HL-60/S4 treated with retinoic acid at 250 ng/mL for 4 days and 3 days (cell line): ENCODE results near the gene QARS1.

Experiments used
- in situ Hi-C: fragments of 300-500 bp; cut with MboI; formaldehyde crosslinking; loops from 2 replicates; pipeline ENCODE4 v1.7.0; 2022; ENCODE audit warnings: low sequenced_read_pairs

The QARS1 gene

DNA sequence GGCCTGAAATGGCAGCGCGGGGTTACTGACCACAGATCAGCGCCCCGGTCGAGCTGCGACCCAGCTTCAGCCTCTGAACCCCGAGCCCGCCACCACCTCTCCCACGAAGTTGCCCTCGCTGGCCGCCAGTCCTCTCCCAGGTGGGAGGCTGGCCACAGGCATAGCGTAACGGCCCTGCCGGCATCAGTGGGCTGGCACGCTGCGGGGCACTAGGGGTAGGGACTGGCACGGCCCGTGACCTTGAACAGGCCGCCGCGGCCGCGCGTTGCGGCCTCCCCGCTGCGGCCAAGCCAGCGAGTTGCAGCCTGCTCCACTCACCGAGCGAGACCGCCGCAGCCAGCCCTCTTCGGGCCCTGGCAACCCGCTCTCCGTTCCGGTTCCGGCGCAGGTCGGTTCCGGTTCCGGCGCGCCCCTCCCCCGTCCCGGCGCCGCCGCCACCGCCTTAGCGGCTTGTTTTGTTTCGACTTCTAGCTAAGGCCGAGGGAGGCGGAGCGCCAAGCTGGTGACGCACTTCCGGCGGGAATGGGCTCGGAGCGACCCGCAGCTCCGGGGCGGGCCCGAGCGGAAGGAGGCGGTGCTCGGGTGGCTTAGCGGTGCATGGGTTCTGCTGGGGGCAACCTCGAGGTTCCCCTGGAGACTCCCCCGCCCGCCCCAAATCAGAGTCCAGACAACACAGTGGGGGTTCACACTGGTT, 16.0 kb upstream of the QARS1 start, which contains the start of gene USP19:
Gene USP19 (minus strand): TSS at position 386 of the 694 bp plus-strand sequence. CDS start 1,678 bp downstream, outside the sequence.
- in situ Hi-C loops: no loop called here

DNA sequence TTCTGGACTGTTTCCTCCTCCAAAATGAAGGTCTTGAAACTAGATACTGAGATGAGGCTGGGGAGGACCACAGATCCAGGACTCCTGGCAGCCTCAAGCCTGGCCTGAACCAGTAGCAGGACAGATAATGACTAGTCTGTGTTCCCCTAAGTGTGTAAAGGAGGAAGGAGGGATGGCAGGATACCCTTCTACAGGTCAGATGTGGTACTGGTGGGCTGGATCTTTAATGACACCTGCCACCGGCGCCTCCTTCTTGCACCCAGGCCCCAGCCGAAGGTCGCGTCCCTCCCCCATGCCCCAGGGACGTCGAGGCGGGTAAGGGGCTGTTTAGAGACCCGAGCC, 15.5 kb upstream of the QARS1 start:
- in situ Hi-C loops: no loop called here

DNA sequence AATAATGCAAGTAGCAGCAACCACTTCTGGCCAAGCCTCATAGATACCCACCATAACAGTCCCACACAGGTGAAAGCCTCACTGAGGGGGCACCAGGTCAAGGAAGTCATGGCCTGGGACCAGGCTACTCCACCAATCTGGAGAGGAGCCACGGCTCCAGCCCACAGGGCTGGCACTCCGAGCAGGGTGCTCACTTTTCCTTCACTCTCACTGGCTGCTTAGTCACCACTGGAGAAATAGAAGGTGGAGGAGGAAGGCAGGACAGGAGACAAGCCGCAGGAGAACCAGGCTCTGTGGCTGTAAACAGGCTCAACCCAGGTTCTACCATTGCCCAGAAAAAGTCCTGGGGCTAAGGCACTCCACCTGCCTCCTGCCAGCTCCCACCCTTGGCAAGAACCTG, 14.9 kb upstream of the QARS1 start:
- in situ Hi-C loops: no loop called here

DNA sequence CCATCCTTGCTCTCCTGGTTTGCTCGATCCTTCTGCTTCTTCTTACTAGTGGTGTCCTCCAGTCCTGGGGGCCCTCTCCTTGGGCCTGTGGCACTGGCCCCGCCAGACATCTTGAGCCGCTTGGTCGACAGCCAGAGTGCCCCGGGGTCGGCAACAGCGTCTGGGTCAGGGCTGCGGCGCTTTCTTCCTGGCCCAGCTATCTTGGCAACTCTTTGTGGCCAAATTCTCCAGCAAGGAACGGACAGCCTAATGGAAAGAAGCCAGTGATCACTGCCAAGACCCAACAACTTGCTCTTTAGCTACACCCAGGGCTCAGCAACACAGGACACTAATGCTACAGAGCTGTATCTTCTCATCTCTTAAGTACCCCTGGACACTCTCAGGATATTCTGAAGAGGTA, 14.5 kb upstream of the QARS1 start:
- in situ Hi-C loops: no loop called here

DNA sequence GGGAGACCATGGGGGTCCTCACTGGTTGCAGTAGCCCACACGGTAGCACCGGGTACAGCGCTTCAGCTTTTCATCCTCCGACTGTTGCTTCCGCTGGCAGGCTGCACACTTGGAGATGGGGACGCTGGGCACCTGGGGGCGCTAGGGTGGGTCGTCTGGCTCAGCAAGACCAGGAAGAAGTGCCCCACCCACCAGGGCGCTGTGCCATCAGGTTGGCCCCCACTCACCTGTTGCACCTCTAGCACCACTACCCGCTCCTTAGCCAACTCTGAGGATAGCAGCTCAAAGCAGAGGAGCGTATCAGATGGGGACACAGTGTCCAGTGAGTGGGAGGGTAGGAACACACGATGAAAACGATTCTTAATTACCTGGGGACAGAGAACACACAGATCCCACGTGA, 7.7 kb upstream of the QARS1 start:
- in situ Hi-C loops: no loop called here

DNA sequence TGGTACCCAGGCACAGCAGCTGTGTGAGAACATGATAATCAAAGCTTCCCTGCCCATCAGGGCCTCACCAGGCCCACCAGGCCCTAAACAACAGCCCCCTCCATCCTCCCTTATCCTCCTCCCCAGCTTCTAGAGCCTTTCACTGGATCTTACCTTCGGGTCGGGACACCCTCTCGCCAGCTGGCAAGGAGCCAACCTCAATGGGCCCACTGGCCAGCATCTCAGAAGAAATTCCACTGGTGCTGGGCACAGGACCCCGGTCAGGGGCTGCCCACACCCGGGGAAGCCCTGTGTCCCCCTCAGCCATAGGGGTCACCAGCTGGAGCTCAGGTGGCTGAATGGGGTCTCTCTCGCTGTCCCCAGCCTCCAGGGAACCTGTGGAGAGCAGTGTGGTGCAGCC, 6.8 kb upstream of the QARS1 start:
- in situ Hi-C loops: no loop called here

DNA sequence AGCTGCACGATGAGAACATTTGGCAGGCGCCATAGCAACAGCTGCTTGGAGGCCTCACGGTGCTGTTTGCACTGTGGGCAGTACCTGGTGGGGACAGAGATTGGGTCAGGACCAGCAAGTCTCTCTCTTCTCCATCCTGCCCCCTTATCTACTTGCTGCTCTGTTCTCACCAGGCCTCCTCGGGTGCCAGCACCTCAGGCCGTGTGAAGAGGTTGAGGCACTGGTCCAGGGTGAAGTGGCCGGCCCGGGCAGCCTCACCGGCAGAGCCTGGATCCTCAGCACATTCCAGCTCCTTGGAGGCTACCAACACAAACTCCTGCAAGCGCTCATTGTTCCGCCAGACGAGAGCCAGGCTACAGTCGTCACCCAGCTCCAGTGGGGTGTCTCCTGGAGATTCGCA, 6.2 kb upstream of the QARS1 start:
- in situ Hi-C loops: no loop called here

DNA sequence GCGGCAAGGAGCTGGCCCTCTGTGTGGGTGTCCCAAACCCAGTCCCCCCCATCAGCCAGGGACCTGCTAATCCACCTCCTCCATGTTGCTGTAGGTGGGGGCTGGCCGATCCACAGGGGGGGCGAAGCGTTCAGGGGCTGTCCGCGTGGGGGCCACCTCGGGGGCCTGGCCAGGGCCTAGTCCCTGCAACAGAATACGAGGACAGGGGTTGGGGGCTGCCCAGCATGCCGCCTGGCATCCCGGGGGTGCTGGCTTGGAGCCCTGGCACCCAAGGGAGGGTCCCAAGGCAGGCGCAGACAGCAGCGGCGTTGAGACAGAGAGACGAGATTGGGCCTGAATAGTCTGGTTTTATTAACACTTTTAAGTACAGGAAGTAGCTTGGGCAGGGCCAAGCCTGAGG, 3.8 kb upstream of the QARS1 start:
- in situ Hi-C loops: no loop called here

DNA sequence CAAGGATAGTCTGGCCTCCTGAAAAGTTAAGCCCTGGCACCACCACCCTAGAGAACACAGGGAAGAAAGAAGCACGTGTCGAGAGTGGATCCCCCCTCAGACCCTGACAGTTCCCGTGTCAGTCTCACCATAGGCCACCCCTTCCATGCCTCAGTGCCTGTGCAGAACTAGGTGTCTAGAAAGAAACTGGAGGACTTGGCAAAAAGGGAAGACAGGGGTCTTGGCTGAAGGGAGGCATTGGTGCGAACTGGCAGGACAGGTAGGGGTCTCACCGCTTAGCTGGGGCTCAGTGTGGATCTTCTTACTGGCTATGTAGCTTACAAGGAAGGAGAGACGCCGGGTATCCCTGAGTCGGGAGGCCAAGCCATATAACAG, 518 bp downstream of the QARS1 start:
- in situ Hi-C loops: no loop called here

DNA sequence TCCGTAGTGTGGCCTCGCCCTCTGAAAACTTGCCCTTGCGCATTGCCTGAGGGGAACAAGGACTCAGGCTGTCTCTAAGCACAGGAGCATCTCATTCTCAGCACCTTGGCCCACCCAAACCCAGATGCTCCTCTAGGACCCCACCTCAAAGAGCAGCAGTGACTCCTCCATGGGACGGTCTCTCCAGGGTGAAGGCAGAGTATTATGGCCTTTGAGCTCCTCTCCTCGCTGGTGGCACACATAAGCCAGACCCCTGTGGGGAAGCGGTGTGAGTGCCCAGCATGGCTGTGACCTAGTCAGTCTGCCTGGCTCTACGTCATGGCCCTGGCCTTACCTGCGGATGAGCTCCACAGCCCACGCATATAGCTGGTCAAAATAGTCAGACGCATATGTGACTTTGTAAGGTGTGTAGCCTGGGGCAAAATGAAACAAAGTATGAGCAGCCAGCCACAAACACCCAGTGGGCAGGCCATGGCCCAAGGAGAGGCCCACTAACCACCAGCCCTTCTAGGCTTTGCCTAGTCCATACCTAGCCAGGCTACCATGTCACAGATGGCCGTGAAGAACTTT, 4.4 kb downstream of the QARS1 start:
- in situ Hi-C loops: no loop called here

DNA sequence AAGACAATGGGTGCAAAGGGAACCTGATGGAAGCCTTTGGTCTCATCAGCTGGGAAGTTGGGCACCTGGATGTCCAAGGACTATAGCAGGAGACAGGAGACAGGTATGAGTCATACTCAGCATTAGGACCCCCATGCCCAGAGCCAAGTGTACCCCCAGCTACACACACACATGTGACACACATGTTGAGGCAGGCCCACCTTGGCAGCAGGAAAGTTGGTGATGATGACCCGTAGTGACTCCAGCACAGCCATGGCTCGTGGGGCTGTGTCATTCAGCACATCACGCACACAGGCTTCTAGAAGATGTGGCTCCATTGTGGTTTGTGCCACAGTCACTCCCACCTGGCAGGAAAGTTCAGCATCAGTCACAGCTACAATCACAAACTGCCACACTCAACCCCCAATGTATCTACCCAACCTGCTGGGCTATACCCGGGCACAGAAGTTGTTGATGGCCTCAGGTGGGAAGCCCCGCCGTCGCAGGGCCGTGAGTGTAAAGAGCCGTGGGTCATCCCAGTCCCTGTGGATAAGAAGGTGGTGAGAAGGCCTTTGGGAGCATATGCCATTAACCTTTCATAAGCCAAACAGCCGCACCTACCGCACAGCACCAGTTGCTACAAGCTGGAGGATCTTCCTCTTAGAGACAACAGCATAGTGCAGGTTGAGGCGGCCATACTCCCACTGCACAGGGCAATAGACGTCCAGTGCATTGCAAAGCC, 5.5 kb downstream of the QARS1 start:
- in situ Hi-C loops: no loop called here

DNA sequence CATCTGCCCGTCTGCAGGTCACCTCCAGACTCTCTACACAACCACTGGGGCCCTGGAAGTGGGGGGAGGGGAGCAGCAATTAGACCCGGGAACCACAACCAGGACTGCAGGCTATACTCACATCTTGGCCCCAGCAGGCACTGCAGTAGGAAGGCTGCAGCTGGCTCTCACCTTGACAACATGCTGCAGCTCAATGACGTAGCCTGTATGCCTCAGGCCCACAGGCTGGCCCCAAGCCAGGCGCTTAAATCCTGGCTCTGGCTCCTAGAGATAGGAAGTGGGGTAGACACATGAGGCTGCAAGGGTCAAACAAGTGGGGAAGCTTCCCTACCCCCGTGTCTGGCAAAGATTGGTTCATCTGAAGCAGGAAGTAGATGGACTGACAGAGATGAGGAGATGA, 6.1 kb downstream of the QARS1 start:
- in situ Hi-C loops: no loop called here

DNA sequence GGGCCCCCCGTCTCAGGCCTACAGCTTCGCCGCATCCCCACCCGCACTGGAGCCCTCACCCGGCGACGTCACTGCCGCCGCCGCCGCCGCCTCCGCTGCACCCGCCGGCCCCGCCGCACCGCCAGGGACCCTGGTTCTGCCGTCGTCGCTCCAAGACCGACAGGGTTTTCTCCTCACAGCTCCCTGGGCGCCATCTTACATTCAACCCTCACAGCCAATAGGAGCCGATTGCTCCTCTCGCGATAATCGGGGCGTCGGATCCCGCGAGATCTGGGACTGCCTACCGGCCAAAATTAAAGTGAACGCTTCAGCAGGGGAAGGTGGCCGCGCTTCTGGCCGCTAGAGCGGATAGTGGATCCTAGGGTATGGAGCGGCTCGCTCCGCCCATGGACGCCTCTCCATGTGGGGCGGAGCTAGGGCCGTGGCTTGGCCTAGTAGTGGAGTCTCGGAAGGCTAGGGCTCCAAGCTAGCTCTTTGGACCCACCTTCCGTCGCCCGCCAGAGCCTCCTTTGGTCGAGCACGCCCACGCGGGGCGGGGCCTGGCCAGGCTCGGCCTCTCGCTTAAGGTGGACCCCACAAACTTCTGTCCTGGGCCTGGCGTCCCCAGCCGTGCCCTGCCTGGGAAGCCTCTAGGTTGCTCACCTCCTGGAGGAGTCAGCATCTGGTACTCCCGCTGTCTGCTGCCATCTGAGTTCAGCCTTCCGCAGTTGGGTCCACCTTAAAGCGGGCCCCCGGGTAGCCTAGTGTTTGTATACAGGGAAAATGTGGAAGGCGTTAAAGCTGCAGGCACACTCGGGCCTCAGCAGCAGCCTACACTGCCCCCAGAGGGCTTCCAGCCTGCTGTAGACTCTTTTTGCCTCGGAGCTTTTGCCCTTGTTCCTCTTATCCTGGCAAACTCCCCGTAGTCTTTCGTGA, 10.4 kb downstream of the QARS1 start, which contains the start of gene QRICH1:
Gene QRICH1 (minus strand): TSS at position 219 of the 915 bp plus-strand sequence. CDS start 17,054 bp downstream, outside the sequence.
- in situ Hi-C loops: no loop called here

DNA sequence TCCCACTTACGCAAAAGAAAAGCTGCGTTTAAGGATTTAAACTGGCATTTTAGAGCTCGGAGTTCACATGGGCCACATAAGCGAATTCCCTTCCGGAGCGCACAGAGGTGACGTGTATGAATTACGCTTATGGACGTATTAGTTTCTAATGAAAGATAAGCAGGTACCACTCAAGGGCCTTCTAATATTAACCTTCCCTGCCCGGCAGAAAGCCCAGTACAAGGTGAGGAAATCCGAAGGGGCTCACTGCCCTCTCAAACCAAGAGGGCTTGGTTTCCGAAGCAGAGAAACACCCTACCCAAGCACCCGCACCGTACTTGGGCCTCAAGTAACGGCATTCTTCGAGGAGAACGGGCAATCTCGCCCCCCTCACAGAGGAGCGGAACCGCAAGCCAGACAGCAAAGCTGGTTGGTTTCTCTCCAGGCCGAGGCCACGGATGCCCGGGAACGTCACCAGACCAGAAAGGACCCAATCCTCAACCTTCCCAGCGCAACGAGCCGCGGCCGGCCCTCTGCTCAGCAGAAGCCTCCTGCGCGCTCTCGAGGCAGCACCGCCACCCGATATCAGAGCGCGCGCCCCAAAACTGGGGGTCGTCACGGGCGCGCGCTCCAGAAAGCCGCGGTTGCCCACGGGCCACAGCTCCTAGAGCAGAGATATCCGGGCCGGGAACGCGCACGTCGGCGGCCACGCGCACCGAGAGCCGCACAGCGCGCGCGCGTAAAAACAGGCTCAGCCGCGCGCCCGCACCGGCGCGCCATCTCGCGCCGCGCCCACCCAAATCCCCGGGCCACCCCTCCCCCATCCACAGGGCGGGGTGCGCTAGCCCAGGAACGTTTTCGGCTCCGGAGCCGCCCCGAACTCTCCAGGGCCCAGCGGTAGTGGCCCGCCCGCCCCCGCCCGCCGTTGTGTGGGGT, 11.4 kb downstream of the QARS1 start:
- in situ Hi-C loops: no loop called here

DNA sequence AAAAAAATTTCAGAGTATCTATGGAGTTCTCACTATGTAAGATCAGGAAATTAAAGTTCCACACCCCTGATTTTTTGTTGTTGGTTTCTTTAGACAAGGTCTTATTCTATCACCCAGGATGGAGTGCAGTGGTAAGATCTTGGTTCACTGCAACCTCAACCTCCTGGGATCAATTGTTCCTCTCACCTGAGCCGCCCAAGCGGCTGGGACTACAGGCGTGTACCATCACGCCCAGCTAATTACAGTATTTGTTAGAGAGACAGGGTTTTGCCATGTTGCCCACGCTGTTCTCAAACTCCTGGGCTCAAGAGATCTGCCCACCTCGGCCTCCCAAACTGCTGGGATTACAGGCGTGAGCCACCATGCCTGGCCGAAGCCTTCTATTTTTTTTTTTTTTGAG, 23.1 kb downstream of the QARS1 start:
- in situ Hi-C loops: no loop called here

DNA sequence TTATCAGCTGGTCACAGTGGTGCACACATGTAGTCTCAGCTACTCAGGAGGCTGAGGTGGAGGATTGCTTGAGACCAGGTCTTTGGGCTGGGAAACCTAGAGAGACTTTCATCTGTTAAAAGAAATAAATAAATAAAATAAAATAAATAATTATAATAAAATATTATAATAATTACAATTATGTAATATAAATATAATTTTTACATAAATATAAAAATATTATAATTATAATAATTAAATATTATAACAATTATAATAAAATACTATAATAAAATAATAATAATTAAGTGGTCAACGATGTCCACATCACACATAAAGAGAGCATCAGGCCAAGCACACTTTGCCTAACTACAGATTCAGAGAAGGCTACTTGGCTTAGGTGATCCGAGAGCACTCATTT, 25.3 kb downstream of the QARS1 start:
- in situ Hi-C loops: no loop called here

DNA sequence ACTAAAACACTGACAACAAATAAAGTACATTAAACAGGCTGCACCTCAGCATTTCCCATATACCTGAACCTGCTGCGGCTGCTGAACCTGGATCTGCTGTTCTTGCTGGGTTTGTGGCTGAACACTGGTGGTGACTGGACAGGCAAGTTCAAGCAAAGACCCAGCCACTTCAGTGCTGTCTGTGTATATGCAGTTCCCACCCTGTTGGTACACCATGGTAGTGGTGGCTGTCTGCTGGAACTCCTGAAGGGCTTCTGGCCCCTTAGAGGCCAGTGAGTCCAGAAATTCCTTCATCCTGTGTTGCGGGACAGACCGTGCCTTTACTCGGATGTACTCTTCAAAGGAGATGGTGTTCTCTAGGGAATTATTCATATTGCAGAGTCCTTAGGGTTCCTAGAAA, 27.9 kb downstream of the QARS1 start:
- in situ Hi-C loops: no loop called here

DNA sequence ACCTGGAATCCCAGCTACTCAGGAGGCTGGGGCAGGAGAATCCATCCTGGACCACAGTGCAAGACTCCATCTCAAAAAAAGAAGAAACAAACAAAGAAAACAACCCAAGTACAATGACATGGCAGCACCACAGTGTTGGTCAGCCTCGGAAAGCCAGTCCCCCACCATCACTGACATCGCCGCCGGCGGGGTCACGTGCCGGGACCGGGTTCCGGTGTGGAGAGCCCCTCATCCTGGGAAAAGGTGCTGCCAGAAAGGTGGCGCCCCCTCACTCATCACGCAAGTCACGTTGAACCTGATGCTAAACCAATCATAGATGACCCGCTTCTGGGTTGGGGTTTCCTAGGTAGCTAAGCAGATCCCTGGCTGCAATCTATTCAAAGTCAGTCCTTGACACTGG, 28.4 kb downstream of the QARS1 start:
- in situ Hi-C loops: no loop called here

DNA sequence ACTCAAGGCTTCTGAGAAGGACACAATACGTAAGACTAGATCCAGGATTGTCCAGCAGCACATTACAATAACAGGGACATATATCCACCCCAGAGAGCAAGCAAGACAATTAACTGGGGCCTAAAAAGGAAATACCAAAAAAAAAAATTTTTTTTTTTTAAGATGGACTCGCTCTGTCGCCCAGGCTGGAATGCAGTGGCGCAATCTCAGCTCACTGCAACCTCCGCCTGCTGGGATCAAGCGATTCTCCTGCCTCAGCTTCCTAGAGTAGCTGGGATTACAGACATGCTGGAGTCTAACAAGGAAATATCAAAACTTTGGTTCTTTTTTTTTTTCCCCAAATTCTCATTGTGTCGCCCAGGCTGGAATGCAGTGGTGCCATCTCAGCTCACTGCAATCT, 46.5 kb downstream of the QARS1 start:
- in situ Hi-C loops: no loop called here

DNA sequence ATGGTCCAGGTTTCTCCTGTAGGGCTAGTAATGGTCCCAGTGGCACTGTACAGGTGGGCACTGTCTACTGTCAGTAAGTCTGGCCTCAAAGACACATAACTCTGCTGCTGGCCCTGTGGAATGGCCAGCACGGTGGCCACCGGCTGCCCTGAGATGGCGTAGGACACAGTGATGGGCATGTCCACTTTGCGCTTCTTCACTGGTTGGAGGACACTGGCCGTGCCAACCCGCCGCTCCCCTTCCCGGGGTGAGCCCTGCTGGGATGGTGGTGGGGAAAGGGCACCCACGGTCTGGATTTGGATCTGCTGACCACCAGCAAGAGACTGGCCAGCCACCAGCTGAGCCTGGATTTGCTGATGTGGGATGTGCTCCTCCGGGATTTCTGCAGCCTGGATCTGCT, 47.3 kb downstream of the QARS1 start:
- in situ Hi-C loops: no loop called here
